ENCODE data around the gene WDR31.
"Not testable (repeated sequence)": the region's sequence is repeated elsewhere in the genome, so short reads cannot be mapped to it uniquely, and the experiment has no call there.

WDR31 gene

GRCh38 chr9:113340011-113340699 lies at the start of gene WDR31:
Gene WDR31, minus strand, starts transcription at chr9:113340275. Its CDS starts 8,253 bp downstream, at chr9:113332022.
- in situ Hi-C loops (cut with MboI; ENCODE audit: low sequenced_read_pairs), result no loop called here

DNA sequence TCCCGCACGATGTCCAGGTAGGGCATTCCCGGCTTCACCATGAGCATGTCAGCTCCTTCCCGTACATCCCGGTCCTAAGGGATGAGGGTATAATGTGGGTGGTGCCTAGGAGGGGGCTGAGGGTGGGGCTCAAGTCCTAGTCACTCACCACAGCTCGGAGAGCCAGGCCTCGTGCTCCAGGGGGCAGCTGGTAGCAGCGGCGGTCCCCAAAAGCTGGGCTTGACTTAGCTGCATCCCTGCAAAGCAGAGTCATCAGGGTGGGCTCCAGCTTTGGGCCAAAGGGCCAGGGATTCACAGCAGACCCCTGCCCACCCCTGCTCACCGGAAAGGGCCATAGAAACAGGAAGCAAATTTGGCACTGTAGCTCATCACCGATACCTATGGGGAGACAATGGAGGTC lies 49.4 kb upstream of the WDR31 start:
- in situ Hi-C loops (cut with MboI; ENCODE audit: low sequenced_read_pairs), result no loop called here

GRCh38 chr9:113388833-113389232 lies 48.8 kb upstream of the WDR31 start:
- in situ Hi-C loops (cut with MboI; ENCODE audit: low sequenced_read_pairs), result no loop called here

DNA sequence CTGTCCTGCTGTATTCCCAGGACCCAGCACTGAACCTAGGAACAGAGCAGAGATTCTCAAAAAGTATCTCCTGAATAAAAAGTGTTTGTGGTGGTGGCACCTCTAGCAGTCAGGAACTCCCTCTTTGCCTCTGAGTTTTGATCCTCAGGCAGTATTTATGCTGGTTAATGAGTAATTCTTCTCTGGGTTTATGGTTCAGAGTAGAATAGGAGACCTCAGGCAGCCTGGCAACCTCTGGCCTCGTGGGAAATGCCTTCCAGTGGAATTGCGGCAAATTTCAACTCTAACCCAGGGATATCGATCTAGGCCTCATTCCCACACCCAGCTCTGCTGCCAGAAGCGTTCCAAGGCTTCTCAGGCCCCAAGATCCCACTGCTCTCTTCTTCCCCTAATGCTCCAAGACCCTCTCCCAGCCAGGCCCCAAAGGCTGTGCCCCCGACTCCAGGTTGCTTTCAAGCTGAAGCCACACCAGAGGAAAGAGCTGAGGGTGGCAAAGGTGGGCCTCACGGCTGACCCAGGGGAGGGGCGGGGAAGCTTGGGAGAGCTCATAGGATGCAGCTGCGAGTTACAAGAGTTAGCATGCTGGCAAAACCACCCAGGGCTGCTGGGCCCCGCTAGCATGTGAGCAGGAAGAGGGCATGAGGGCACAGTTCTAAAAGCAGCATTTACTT lies 47.6 kb upstream of the WDR31 start:
- in situ Hi-C loops (cut with MboI; ENCODE audit: low sequenced_read_pairs), result no loop called here

DNA sequence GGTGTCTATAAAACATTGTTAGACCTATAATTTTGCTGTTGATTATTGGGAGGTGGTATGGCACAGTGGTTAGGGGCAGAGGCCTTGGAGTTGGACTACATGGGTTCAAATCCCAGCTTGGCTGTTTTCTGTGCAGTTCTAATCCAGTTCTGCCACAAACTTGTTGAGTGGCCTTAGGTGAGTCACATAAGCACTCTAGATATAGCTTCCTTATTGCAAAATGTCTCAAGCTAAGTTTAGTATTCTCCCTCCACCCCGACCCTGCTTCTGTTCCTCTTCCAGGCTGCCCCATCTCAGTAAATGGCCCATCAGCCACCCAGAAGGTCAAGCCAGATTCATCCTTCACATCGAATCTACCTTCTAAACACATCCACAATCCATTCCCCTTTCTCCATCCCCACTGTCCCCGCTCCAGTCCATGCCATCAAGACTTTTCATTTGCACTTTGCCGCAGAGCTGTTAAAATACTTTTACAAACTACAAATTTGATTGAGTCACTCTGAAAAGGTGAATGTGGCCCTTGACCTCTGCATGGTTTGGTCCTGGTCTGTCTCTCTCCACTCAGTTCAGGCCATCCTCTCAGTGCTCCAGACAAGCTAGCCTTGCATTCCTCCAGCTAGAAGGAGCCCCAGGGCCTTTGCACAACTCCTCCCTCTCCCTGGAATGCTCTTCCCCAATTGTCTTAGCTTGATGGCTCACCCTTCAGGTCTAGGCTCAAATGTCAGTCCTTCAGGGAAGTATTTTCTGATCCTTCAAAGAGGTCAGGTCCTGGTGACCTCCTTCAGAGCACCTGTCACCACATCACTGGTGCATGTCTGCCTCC lies 46.7 kb upstream of the WDR31 start:
- in situ Hi-C loops (cut with MboI; ENCODE audit: low sequenced_read_pairs), result no loop called here

DNA sequence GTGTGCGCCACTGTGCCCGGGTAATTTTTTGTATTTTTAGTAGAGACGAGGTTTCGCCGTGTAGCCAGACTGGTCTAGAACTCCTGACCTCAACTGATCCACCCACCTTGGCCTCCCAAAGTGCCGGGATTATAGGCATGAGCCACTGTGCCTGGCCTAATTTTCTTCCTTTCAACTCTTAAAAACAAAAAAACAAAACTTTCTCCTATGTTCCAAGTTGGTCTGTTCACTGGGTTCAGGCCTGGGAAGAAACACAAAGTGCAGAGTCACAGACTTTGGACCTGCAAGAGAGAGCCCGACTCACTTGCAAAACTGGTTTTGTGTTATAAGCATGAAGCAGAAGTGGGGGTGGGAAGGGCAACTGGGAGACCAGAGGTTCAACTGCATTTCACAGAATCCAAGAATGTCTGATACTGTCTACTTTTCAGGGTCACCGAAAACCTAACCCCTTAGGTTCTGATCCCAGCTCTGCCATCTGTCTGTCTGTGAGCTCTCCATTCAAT lies 41.9 kb upstream of the WDR31 start:
- in situ Hi-C loops (cut with MboI; ENCODE audit: low sequenced_read_pairs), result no loop called here

GRCh38 chr9:113381441-113381840 lies 41.4 kb upstream of the WDR31 start:
- in situ Hi-C loops (cut with MboI; ENCODE audit: low sequenced_read_pairs), result not testable (repeated sequence)

- in situ Hi-C loops (cut with MboI; ENCODE audit: low sequenced_read_pairs), result no loop called here
These were observed 40.8 kb upstream of the WDR31 start for GRCh38 chr9:113380869-113381378.

- in situ Hi-C loops (cut with MboI; ENCODE audit: low sequenced_read_pairs), result not testable (repeated sequence)
These were observed 39.7 kb upstream of the WDR31 start for GRCh38 chr9:113379829-113380210.

DNA sequence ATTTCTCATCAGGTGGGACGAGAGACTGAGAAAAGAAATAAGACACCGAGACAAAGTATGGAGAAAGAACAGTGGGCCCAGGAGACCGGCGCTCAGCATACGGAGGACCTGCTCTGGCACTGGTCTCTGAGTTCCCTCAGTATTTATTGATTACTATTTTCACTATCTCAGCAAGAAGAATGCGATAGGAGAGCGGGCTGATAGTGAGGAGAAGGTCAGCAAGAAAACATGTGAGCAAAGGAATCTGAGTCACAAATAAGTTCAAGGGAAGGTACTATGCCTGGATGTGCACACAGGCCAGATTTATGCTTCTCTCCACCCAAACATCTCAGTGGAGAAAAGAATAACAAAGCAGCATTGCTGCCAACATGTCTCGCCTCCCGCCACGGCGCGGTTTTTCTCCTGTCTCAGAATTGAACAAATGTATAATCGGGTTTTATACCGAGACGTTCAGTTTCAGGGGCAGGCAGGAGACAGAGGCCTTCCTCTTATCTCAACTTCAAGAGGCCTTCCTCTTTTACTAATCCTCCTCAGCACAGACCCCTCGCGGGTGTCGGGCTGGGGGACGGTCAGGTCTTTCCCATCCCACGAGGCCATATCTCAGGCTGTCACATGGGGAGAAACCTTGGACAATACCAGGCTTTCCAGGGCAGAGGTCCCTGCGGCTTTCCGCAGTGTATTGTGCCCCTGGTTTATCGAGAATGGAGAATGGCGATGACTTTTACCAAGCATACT lies 39.2 kb upstream of the WDR31 start:
- in situ Hi-C loops (cut with MboI; ENCODE audit: low sequenced_read_pairs), result not testable (repeated sequence)

- in situ Hi-C loops (cut with MboI; ENCODE audit: low sequenced_read_pairs), result no loop called here
These were observed 36.8 kb upstream of the WDR31 start, which contains the start of gene HDHD3 for GRCh38 chr9:113376634-113377567. Gene HDHD3, minus strand, starts transcription at chr9:113376986. Its CDS starts 2,632 bp downstream, at chr9:113374354.

DNA sequence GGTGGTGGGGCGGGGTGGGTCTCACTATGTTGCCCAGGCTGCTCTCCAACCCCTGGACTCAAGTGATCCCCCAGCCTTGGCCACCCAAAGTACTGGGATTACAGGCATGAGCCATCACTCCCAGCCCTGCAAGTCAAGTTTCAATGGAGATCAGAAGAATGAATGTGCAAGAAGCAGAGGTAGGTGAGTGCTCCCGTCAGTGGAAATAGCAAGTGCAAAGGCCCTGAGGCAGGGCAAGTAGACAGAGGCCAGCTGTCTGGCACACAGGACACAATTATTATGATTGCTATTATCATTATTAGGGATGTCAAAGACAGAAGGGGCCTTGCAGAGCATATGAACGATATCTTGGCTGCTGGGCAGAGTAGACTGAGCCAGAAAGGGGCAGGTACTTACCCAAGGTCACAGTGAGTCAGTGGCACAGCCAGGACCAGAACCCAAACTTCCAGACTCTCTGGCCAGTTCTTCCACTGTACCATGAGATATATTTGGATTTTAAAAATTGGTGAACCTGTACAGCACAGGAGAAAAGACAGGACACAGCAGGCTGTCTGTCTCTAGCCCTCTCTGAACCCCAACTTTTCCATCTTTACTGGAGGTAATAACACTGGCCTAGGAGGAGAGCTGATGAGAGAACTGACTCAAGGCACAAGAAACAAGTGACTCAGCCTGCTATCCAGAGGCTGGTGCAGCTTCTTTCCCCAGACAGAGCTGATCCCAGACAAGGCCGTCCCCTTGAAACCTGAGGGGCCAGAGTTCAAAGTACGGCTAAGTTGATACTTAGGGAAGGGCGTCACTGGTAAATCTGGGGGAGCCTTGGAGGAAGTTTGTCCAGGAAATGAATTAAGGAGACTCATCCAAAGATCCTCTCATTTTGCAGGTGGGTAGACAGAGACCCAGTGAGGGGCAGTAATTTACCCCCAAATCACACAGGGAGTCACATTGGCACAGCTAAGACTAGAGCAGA lies 35.3 kb upstream of the WDR31 start:
- in situ Hi-C loops (cut with MboI; ENCODE audit: low sequenced_read_pairs), result no loop called here

DNA sequence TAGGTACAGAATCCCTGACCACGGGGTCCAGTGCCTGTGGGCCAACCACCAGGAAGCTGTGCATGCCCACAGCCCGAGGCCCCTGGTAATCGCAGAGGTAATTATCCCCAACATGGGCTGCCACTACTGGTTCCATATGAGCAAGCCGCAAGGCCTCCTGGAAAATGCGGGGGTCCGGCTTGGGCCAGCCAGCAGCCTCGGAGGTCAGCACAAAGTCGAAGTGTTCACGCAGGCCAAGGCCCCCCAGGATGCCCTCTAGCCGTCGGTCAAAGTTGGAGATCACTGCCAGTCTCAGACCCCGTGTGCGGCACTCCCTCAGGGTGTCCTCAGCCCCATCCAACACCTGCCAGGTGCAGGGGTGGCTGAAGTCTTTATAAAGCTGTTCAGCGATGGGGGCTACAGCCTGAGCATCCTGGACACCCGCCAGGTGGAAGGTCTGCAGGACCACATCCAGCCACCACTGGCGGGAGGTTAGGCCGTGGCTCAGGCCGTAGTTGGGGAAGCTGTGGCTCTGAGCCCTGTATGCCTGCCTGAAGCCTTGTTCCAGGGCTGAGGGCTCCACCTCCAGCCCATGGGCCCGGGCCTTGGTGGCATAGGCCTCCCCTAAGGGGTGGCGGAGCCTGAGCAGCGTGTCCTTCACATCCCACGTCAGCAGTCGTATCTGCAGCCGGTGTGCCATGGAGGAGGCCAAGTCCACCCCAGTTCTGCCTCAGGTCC lies 33.8 kb upstream of the WDR31 start:
- in situ Hi-C loops (cut with MboI; ENCODE audit: low sequenced_read_pairs), result no loop called here

DNA sequence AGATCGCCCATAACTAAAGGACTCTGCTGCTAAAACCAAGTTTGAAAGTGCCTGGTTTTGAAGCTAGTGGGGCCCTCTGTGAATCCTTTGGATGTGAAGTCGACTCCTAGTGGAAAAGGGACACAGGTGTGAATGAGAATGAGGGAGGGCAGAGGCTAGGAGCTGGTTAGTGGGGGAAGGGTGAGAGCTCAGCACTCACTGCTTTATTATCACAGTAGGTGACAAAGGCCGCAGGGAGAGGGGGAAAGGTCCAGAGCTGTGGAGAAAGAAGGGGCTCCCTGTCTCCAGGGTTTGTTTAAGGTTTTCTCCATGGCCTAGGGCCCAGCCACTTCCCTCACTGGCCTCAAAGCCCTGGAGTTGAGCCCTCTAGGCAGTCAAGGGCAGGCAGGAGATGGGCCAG lies 33.2 kb upstream of the WDR31 start:
- in situ Hi-C loops (cut with MboI; ENCODE audit: low sequenced_read_pairs), result no loop called here

DNA sequence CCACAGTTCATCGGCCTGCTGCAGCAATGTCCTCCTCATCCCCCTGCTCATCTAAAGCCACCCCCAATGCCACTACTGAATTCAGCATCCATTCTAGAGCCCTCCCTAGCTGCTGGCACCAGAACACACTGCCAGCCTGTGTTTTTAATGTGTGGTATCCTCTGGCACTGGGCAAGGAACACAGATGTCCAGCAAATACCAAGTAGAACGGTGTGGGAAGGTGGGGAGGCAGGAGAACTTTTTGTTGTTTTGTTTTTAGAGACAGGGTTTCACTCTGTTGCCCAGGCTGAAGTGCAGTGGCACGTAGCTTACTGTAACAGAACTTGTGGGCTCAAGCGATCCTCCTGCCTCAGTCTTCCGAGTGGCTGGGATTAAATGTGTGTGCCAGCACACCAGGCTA lies 32.0 kb upstream of the WDR31 start:
- in situ Hi-C loops (cut with MboI; ENCODE audit: low sequenced_read_pairs), result no loop called here

- in situ Hi-C loops (cut with MboI; ENCODE audit: low sequenced_read_pairs), result no loop called here
These were observed 30.8 kb upstream of the WDR31 start for GRCh38 chr9:113370806-113371325.

- in situ Hi-C loops (cut with MboI; ENCODE audit: low sequenced_read_pairs), result no loop called here
These were observed 29.7 kb upstream of the WDR31 start for GRCh38 chr9:113369855-113370140.
